Measurements from ENCODE around the gene RASSF8. TPM values are rescaled to one million over a fixed set of nuclear protein-coding genes. Genes with fewer than 3 reads are reported as not detected.

Gene RASSF8
- polyA plus RNA-seq, 4 donors: 0.22 to 6.0 (median 2.6) TPM

- Histone ChIP-seq H3K4me3 (ENCODE audit: low read depth in 1 of 3, low read length in 3 of 3) (no peak overlapping the region), H3K27ac (ENCODE audit: low read depth in 1 of 3, low read length in 2 of 3) (no peak overlapping the region), H3K4me1 (ENCODE audit: control insufficient read depth in 3 of 3, insufficient read depth in 2 of 3, low read depth in 1 of 3, low read length in 2 of 3) (peaks cover 2 to 54% (median 16%) of the 10 kb centered on the region in 3 donors), H3K36me3 (ENCODE audit: control insufficient read depth in 3 of 3, insufficient read depth in 2 of 3, low read depth in 1 of 3, low read length in 3 of 3) (no peaks in the 10 kb centered on the region), H3K9me3 (ENCODE audit: control insufficient read depth in 2 of 2, insufficient read depth in 1 of 2, low read depth in 1 of 2, low read length in 1 of 2) (no peaks in the 10 kb centered on the region), H3K27me3 (ENCODE audit: control insufficient read depth in 3 of 3, insufficient read depth in 3 of 3, low read length in 3 of 3) (peaks cover 0 to 4% (median 0%) of the 10 kb centered on the region in 3 donors)
- DNase-seq (no peak), FAIRE-seq (no peak)
- WGBS, 3 donors: 41 to 61% (median 55%) methylated on average over 6 of the region's 6 CpGs
These were observed 158.6 kb downstream of the RASSF8 start for GRCh38 chr12:26116829-26117715.

GRCh38 chr12:26118308-26118707, 159.8 kb downstream of the RASSF8 start:
- H3K4me1 ChIP-seq (ENCODE audit: control insufficient read depth in 3 of 3, insufficient read depth in 2 of 3, low read depth in 1 of 3, low read length in 2 of 3): peaks cover 2 to 43% (median 18%) of the 10 kb centered on the region in 3 donors
- no peaks in the 10 kb centered on the region for H3K9me3 ChIP-seq (ENCODE audit: control insufficient read depth in 2 of 2, insufficient read depth in 1 of 2, low read depth in 1 of 2, low read length in 1 of 2)
- H3K27ac ChIP-seq (ENCODE audit: low read depth in 1 of 3, low read length in 2 of 3): no peak overlapping the region
- FAIRE-seq (no peak), DNase-seq (no peak)
- H3K4me3 ChIP-seq (ENCODE audit: low read depth in 1 of 3, low read length in 3 of 3): no peak overlapping the region
- H3K27me3 ChIP-seq (ENCODE audit: control insufficient read depth in 3 of 3, insufficient read depth in 3 of 3, low read length in 3 of 3): peaks cover 0 to 9% (median 0%) of the 10 kb centered on the region in 3 donors
- H3K36me3 ChIP-seq (ENCODE audit: control insufficient read depth in 3 of 3, insufficient read depth in 2 of 3, low read depth in 1 of 3, low read length in 3 of 3): no peaks in the 10 kb centered on the region
- WGBS, 3 donors: 72 to 85% (median 76%) methylated on average over 4 of the region's 4 CpGs

GRCh38 chr12:26119391-26119989, 161.0 kb downstream of the RASSF8 start:
- Histone ChIP-seq H3K27me3 (ENCODE audit: control insufficient read depth in 3 of 3, insufficient read depth in 3 of 3, low read length in 3 of 3) (peaks cover 0 to 19% (median 0%) of the 10 kb centered on the region in 3 donors), H3K36me3 (ENCODE audit: control insufficient read depth in 3 of 3, insufficient read depth in 2 of 3, low read depth in 1 of 3, low read length in 3 of 3) (no peaks in the 10 kb centered on the region), H3K27ac (ENCODE audit: low read depth in 1 of 3, low read length in 2 of 3) (no peak overlapping the region), H3K9me3 (ENCODE audit: control insufficient read depth in 2 of 2, insufficient read depth in 1 of 2, low read depth in 1 of 2, low read length in 1 of 2) (no peaks in the 10 kb centered on the region), H3K4me3 (ENCODE audit: low read depth in 1 of 3, low read length in 3 of 3) (no peak overlapping the region), H3K4me1 (ENCODE audit: control insufficient read depth in 3 of 3, insufficient read depth in 2 of 3, low read depth in 1 of 3, low read length in 2 of 3) (peaks cover 2 to 36% (median 16%) of the 10 kb centered on the region in 3 donors)
- no peak for FAIRE-seq
- 26 to 30% (median 26%) methylated on average over 2 of the region's 2 CpGs for WGBS, 3 donors
- peak; percentile 64 to 65 for DNase-seq

GRCh38 chr12:26120561-26121274, 162.2 kb downstream of the RASSF8 start:
- Histone ChIP-seq H3K27ac (ENCODE audit: low read depth in 1 of 3, low read length in 2 of 3) (peak overlapping the region in 1 of 3 donors; percentile 1), H3K4me1 (ENCODE audit: control insufficient read depth in 3 of 3, insufficient read depth in 2 of 3, low read depth in 1 of 3, low read length in 2 of 3) (peaks cover 0 to 25% (median 9%) of the 10 kb centered on the region in 3 donors), H3K27me3 (ENCODE audit: control insufficient read depth in 3 of 3, insufficient read depth in 3 of 3, low read length in 3 of 3) (peaks cover 0 to 23% (median 0%) of the 10 kb centered on the region in 3 donors), H3K36me3 (ENCODE audit: control insufficient read depth in 3 of 3, insufficient read depth in 2 of 3, low read depth in 1 of 3, low read length in 3 of 3) (no peaks in the 10 kb centered on the region), H3K4me3 (ENCODE audit: low read depth in 1 of 3, low read length in 3 of 3) (no peak overlapping the region), H3K9me3 (ENCODE audit: control insufficient read depth in 2 of 2, insufficient read depth in 1 of 2, low read depth in 1 of 2, low read length in 1 of 2) (no peaks in the 10 kb centered on the region)
- FAIRE-seq (no peak), DNase-seq (peak in 1 of 2 donors; percentile 14)
- 87 to 95% (median 91%) methylated on average over 4 of the region's 4 CpGs for WGBS, 3 donors

GRCh38 chr12:26121323-26122060, 163.0 kb downstream of the RASSF8 start:
- H3K4me3 ChIP-seq (ENCODE audit: low read depth in 1 of 3, low read length in 3 of 3): peak overlapping the region; percentile 42 to 69 (median 68)
- peak overlapping the region in 2 of 3 donors; percentile 64 to 73 for H3K27ac ChIP-seq (ENCODE audit: low read depth in 1 of 3, low read length in 2 of 3)
- H3K36me3 ChIP-seq (ENCODE audit: control insufficient read depth in 3 of 3, insufficient read depth in 2 of 3, low read depth in 1 of 3, low read length in 3 of 3): no peaks in the 10 kb centered on the region
- FAIRE-seq (no peak), DNase-seq (peak in 1 of 2 donors; percentile 29)
- WGBS, 3 donors: 43 to 54% (median 46%) methylated on average over 15 of the region's 15 CpGs
- H3K9me3 ChIP-seq (ENCODE audit: control insufficient read depth in 2 of 2, insufficient read depth in 1 of 2, low read depth in 1 of 2, low read length in 1 of 2): no peaks in the 10 kb centered on the region
- peaks cover 0 to 17% (median 9%) of the 10 kb centered on the region in 3 donors for H3K4me1 ChIP-seq (ENCODE audit: control insufficient read depth in 3 of 3, insufficient read depth in 2 of 3, low read depth in 1 of 3, low read length in 2 of 3)
- peaks cover 0 to 23% (median 0%) of the 10 kb centered on the region in 3 donors for H3K27me3 ChIP-seq (ENCODE audit: control insufficient read depth in 3 of 3, insufficient read depth in 3 of 3, low read length in 3 of 3)

- WGBS, 3 donors: 0 to 2% (median 1%) methylated on average over 58 to 88 of the region's 88 CpGs
- Histone ChIP-seq H3K27ac (ENCODE audit: low read depth in 1 of 3, low read length in 2 of 3) (peak overlapping the region in 2 of 3 donors; percentile 64 to 83), H3K27me3 (ENCODE audit: control insufficient read depth in 3 of 3, insufficient read depth in 3 of 3, low read length in 3 of 3) (peaks cover 0 to 27% (median 0%) of the 10 kb centered on the region in 3 donors), H3K4me3 (ENCODE audit: low read depth in 1 of 3, low read length in 3 of 3) (peak overlapping the region; percentile 60 to 69 (median 68)), H3K9me3 (ENCODE audit: control insufficient read depth in 2 of 2, insufficient read depth in 1 of 2, low read depth in 1 of 2, low read length in 1 of 2) (no peaks in the 10 kb centered on the region), H3K4me1 (ENCODE audit: control insufficient read depth in 3 of 3, insufficient read depth in 2 of 3, low read depth in 1 of 3, low read length in 2 of 3) (peaks cover 0 to 18% (median 9%) of the 10 kb centered on the region in 3 donors), H3K36me3 (ENCODE audit: control insufficient read depth in 3 of 3, insufficient read depth in 2 of 3, low read depth in 1 of 3, low read length in 3 of 3) (no peaks in the 10 kb centered on the region)
- DNase-seq (peak in 1 of 2 donors; percentile 77), FAIRE-seq (no peak)
These were observed 163.7 kb downstream of the RASSF8 start for GRCh38 chr12:26122061-26122680.

- Histone ChIP-seq H3K36me3 (ENCODE audit: control insufficient read depth in 3 of 3, insufficient read depth in 2 of 3, low read depth in 1 of 3, low read length in 3 of 3) (no peaks in the 10 kb centered on the region), H3K27me3 (ENCODE audit: control insufficient read depth in 3 of 3, insufficient read depth in 3 of 3, low read length in 3 of 3) (peaks cover 0 to 33% (median 0%) of the 10 kb centered on the region in 3 donors), H3K4me3 (ENCODE audit: low read depth in 1 of 3, low read length in 3 of 3) (peak overlapping the region; percentile 60 to 69 (median 68)), H3K9me3 (ENCODE audit: control insufficient read depth in 2 of 2, insufficient read depth in 1 of 2, low read depth in 1 of 2, low read length in 1 of 2) (no peaks in the 10 kb centered on the region), H3K4me1 (ENCODE audit: control insufficient read depth in 3 of 3, insufficient read depth in 2 of 3, low read depth in 1 of 3, low read length in 2 of 3) (peaks cover 0 to 21% (median 9%) of the 10 kb centered on the region in 3 donors), H3K27ac (ENCODE audit: low read depth in 1 of 3, low read length in 2 of 3) (peak overlapping the region in 2 of 3 donors; percentile 60 to 83)
- WGBS, 3 donors: 0 to 1% (median 1%) methylated on average over 42 to 69 of the region's 69 CpGs
- FAIRE-seq: no peak
- DNase-seq: peak; percentile 66 to 77
These were observed 164.4 kb downstream of the RASSF8 start for GRCh38 chr12:26122681-26123481.
